GM23338 (cell line): ENCODE data around the gene PKD2L1. TPM values are rescaled to one million over a fixed set of nuclear protein-coding genes. Genes with fewer than 3 reads are reported as not detected.

Experiments
- ATAC-seq: fragments of 200-7000 bp; cut with Tn5 transposase; 3 replicates; pipeline ENCODE4 v1.9.1; 2020
- DNase-seq: peaks from one replicate; pipeline ENCODE4 v3.0.0-alpha.2; 2015; ENCODE audit warnings: low spot score
- H2AFZ ChIP-seq: fragments of 200-600 bp; sonication (generic); 2 replicates; pipeline ENCODE4 v1.8.0; 2016; ENCODE audit warnings: antibody characterized with exemption, mild to moderate bottlenecking, moderate library complexity
- H3F3A ChIP-seq: fragments of 200-600 bp; sonication (generic); replicated peaks from 2 replicates; pipeline ENCODE4 v1.8.0; 2017; ENCODE audit warnings: antibody characterized with exemption, mixed run types, low read depth
- H3K27ac ChIP-seq: fragments of 200-600 bp; sonication (generic); 2 replicates; pipeline ENCODE4 v1.6.1; 2016; ENCODE audit warnings: low read depth
- H3K27me3 ChIP-seq: fragments of 200-600 bp; sonication (generic); 2 replicates; pipeline ENCODE4 v1.8.0; 2016; ENCODE audit warnings: mild to moderate bottlenecking, mixed run types, moderate library complexity; ENCODE audit not compliant: insufficient read depth
- H3K36me3 ChIP-seq: fragments of 200-600 bp; sonication (generic); 2 replicates; pipeline ENCODE4 v1.8.0; 2016; ENCODE audit warnings: mild to moderate bottlenecking; ENCODE audit not compliant: insufficient read depth
- H3K4me1 ChIP-seq: fragments of 200-600 bp; sonication (generic); 2 replicates; pipeline ENCODE4 v1.8.0; 2016; ENCODE audit warnings: mild to moderate bottlenecking, moderate library complexity; ENCODE audit not compliant: insufficient read depth
- H3K4me2 ChIP-seq: fragments of 200-600 bp; sonication (generic); 2 replicates; pipeline ENCODE4 v1.7.1; 2017; ENCODE audit warnings: mixed run types
- H3K4me3 ChIP-seq: fragments of 200-600 bp; sonication (generic); 2 replicates; pipeline ENCODE4 v1.6.1; 2016; ENCODE audit warnings: mixed run types
- H3K79me2 ChIP-seq: fragments of 200-600 bp; sonication (generic); replicated peaks from 2 replicates; pipeline ENCODE4 v1.8.0; 2017; ENCODE audit warnings: mild to moderate bottlenecking; ENCODE audit not compliant: insufficient read depth
- H3K9me2 ChIP-seq: fragments of 200-600 bp; sonication (generic); 2 replicates; pipeline ENCODE4 v1.8.0; 2017; ENCODE audit not compliant: insufficient read depth
- H4K20me1 ChIP-seq: fragments of 200-600 bp; sonication (generic); replicated peaks from 2 replicates; pipeline ENCODE4 v1.8.0; 2017; ENCODE audit warnings: mild to moderate bottlenecking; ENCODE audit not compliant: insufficient read depth
- H3K27ac Mint-ChIP-seq: 2 replicates; pipeline ENCODE4 v1.8.0; 2020; ENCODE audit warnings: inconsistent platforms, mild to moderate bottlenecking, moderate library complexity, mixed read lengths
- H3K27me3 Mint-ChIP-seq: 3 replicates; pipeline ENCODE4 v1.8.0; 2022; ENCODE audit warnings: low read depth, mild to moderate bottlenecking, moderate library complexity, mixed read lengths, inconsistent platforms; ENCODE audit not compliant: insufficient read depth, poor library complexity
- H3K36me3 Mint-ChIP-seq: 3 replicates; pipeline ENCODE4 v1.8.0; 2021; ENCODE audit warnings: low read depth, mild to moderate bottlenecking, inconsistent platforms, moderate library complexity, mixed read lengths
- H3K4me1 Mint-ChIP-seq: 3 replicates; pipeline ENCODE4 v1.8.0; 2020; ENCODE audit warnings: mild to moderate bottlenecking, inconsistent platforms, mixed read lengths
- H3K4me3 Mint-ChIP-seq: 3 replicates; pipeline ENCODE4 v1.8.0; 2021; ENCODE audit warnings: moderate library complexity, mild to moderate bottlenecking, inconsistent platforms, mixed read lengths
- H3K9me3 Mint-ChIP-seq: 3 replicates; pipeline ENCODE4 v1.8.0; 2020; ENCODE audit warnings: moderate library complexity, mild to moderate bottlenecking, inconsistent platforms, mixed read lengths
- CREB1 ChIP-seq: fragments of 250-450 bp; sonication (Bioruptor Pico); IDR thresholded peaks from 2 replicates; pipeline ENCODE4 v1.5.0; 2020; ENCODE audit warnings: low read depth, mild to moderate bottlenecking, moderate library complexity
- ETS1 ChIP-seq: IDR thresholded peaks from 2 replicates; pipeline ENCODE4 v1.6.1; 2016; ENCODE audit warnings: antibody characterized with exemption
- EZH2 ChIP-seq: fragments of 200-600 bp; sonication (generic); IDR thresholded peaks from one replicate; pipeline ENCODE4 v1.8.0; 2017; ENCODE audit warnings: antibody characterized with exemption, mild to moderate bottlenecking, low read depth; ENCODE audit not compliant: unreplicated experiment
- EZH2phosphoT487 ChIP-seq: fragments of 200-600 bp; sonication (generic); IDR thresholded peaks from one replicate; pipeline ENCODE4 v1.8.1; 2018; ENCODE audit warnings: antibody characterized with exemption; ENCODE audit not compliant: unreplicated experiment
- JUNB ChIP-seq: IDR thresholded peaks from one replicate; pipeline ENCODE4 v1.6.1; 2016; ENCODE audit warnings: antibody characterized with exemption; ENCODE audit not compliant: unreplicated experiment
- NANOG ChIP-seq: IDR thresholded peaks from 2 replicates; pipeline ENCODE4 v1.6.1; 2016; ENCODE audit warnings: antibody characterized with exemption, borderline replicate concordance
- REST ChIP-seq: IDR thresholded peaks from one replicate; pipeline ENCODE4 v1.6.1; 2018; ENCODE audit warnings: antibody characterized with exemption; ENCODE audit not compliant: unreplicated experiment
- STAT1 ChIP-seq: IDR thresholded peaks from one replicate; pipeline ENCODE4 v1.6.1; 2016; ENCODE audit warnings: antibody characterized with exemption; ENCODE audit not compliant: unreplicated experiment
- ZNF114 ChIP-seq: fragments of 250-450 bp; sonication (Bioruptor Pico); IDR thresholded peaks from 2 replicates; pipeline ENCODE4 v1.5.0; 2020; ENCODE audit warnings: mild to moderate bottlenecking, moderate library complexity
- ZNF331 ChIP-seq: fragments of 250-450 bp; sonication (Bioruptor Pico); IDR thresholded peaks from 2 replicates; pipeline ENCODE4 v1.5.0; 2020; ENCODE audit warnings: low read depth, mild to moderate bottlenecking, moderate library complexity
- ZNF462 ChIP-seq: fragments of 250-450 bp; sonication (Bioruptor Pico); IDR thresholded peaks from 2 replicates; pipeline ENCODE4 v1.5.0; 2020; ENCODE audit warnings: mild to moderate bottlenecking, moderate library complexity
- polyA plus RNA-seq: library from polyadenylated mRNA; unstranded; fragments of >200 nt; fragmentation: Nextera tagmentation; extraction: Ambion mirVana; gene quantifications from 2 replicates; pipeline ENCODE4 v1.2.1, GENCODE V29; 2016
- total RNA-seq: library from RNA; depleted of rRNA; stranded (reverse); fragments of >200 nt; shearing (Covaris generic); gene quantifications from 2 replicates; pipeline ENCODE4 v1.2.3, GENCODE V29; 2014

The PKD2L1 gene
- total and polyA plus RNA-seq, 2 experiments from 2014 or later, result not detected

GRCh38 chr10:100245484-100246220, 84.4 kb downstream of the PKD2L1 start (continued):
- TF ChIP-seq ETS1 (no peak), STAT1 (no peak)

DNA sequence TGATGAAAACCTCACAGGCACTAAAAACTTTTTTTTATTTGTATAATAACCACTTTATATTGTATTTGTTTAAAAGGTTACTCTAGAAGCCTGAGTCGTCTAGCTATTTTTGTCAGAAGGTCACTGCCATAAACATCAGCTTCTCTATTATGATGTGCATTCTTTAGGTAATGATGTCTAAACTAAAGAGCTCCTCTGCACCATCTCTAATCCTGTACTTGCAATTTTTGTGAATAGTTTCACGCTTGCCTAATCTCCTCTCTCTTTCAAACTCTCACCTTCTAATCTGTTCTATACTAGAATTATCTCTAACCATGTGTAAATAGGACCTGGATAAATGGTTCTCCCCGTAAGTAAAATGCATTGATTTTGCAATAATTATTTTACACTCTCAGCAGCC, 90.2 kb downstream of the PKD2L1 start:
- H3K4me3 ChIP-seq, result no peak overlapping the region
- H3K4me2 ChIP-seq, result no peak overlapping the region
- no peak overlapping the region for H3K27ac ChIP-seq
- Mint-ChIP-seq H3K4me1 (no peaks in the 10 kb centered on the region), H3K27me3 (peaks cover 3% of the 10 kb centered on the region), H3K4me3 (no peak overlapping the region), H3K36me3 (peaks cover 54% of the 10 kb centered on the region), H3K27ac (no peak overlapping the region), H3K9me3 (no peaks in the 10 kb centered on the region)
- no peaks in the 10 kb centered on the region for H3K79me2 ChIP-seq
- no peak for ATAC-seq
- DNase-seq, result no peak
- no peaks in the 10 kb centered on the region for H3K27me3 ChIP-seq
- no peaks in the 10 kb centered on the region for H3K4me1 ChIP-seq
- peaks cover 15% of the 10 kb centered on the region for H3K36me3 ChIP-seq
- H3F3A ChIP-seq, result no peaks in the 10 kb centered on the region
- peaks cover 5% of the 10 kb centered on the region; the same call in 1 of the 2 replicates for H4K20me1 ChIP-seq
- H2AFZ ChIP-seq, result no peak overlapping the region
- no peaks in the 10 kb centered on the region for H3K9me2 ChIP-seq
- TF ChIP-seq ZNF114 (CRISPR knock-in tag), result no peak
- no peak for TF ChIP-seq EZH2
- no peak for TF ChIP-seq ZNF462 (CRISPR knock-in tag)
- TF ChIP-seq ETS1, result no peak
- TF ChIP-seq JUNB, result no peak
- TF ChIP-seq STAT1, result no peak
- TF ChIP-seq REST, result no peak
- no peak for TF ChIP-seq ZNF331 (CRISPR knock-in tag)
- TF ChIP-seq NANOG, result no peak
- TF ChIP-seq CREB1 (CRISPR knock-in tag), result no peak
- no peak for TF ChIP-seq EZH2phosphoT487
